Measurements from ENCODE around the gene MYNN.

Gene MYNN

GRCh38 chr3:169792359-169792758 is 19.2 kb downstream of the MYNN start:
- TF ChIP-seq TAF1 (IDR thresholded peaks at IDR 0.05; ENCODE audit: low read depth, low read length) (no peak), POU2F2 (IDR thresholded peaks at IDR 0.05; ENCODE audit: low read depth, low read length) (no peak), PAX5 (IDR thresholded peaks at IDR 0.05; ENCODE audit: insufficient read depth, low read length, severe bottlenecking) (no peak), POLR2A (IDR thresholded peaks at IDR 0.05; ENCODE audit: low read depth, low read length) (no peak), POLR2AphosphoS5 (IDR thresholded peaks at IDR 0.05; ENCODE audit: low read depth, low read length) (no peak), SPI1 (IDR thresholded peaks at IDR 0.05; ENCODE audit: low read depth, low read length) (no peak)
- DNase-seq (ENCODE audit: insufficient read length, low spot score) (no peak), FAIRE-seq (no peak)

DNA sequence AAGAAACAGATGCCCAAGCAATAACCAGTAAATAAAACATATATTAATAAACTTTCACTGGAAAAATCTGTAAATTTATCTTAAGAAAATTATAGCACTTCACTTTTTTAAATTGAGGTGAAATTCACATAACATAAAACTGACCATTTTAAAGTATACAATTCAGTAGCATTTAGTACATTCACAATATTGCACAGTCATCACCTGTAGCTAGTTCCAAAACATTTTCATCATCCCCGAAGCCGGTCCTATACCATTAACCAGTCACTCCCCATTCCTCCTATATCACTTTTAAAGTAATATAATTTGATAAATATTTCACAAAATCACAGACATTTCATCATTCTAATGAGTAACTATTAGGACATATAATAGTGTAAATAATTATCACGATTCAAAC is 31.5 kb downstream of the MYNN start:
- no peak for DNase-seq (ENCODE audit: insufficient read length, low spot score)
- no peak for TF ChIP-seq POU2F2 (IDR thresholded peaks at IDR 0.05; ENCODE audit: low read depth, low read length)
- no peak for TF ChIP-seq SPI1 (IDR thresholded peaks at IDR 0.05; ENCODE audit: low read depth, low read length)
- no peak for TF ChIP-seq POLR2AphosphoS5 (IDR thresholded peaks at IDR 0.05; ENCODE audit: low read depth, low read length)
- no peak for TF ChIP-seq TAF1 (IDR thresholded peaks at IDR 0.05; ENCODE audit: low read depth, low read length)
- TF ChIP-seq PAX5 (IDR thresholded peaks at IDR 0.05; ENCODE audit: insufficient read depth, low read length, severe bottlenecking) = no peak
- no peak for TF ChIP-seq POLR2A (IDR thresholded peaks at IDR 0.05; ENCODE audit: low read depth, low read length)
- FAIRE-seq = no peak

DNA sequence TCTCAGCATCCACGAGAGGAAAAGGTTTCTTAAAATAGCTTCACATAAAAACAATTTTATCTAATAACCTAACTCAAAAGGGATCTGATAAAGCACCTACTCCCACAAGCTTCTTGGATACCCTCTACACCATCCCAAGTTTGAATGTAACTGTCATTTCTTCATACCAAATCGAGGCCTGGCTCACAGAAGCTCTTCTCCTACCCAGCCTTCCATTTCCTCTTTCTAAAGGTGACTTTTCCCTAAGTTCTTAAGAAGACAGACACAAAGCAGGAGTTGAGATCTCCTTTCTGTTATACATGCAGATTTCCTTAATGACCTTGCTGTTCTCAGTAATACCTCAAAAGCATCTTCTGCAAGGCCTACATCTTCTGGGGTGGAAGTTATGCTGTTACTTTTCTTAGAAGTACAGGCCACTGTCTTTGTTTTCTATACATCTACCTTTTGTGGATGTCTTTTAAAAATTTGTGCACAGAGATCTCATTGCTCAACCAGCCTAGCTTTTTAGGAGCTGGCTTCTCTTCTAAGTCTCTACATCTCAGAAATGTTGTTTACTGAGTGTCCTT is 36.1 kb downstream of the MYNN start:
- no peak for FAIRE-seq
- TF ChIP-seq SPI1 (IDR thresholded peaks at IDR 0.05; ENCODE audit: low read depth, low read length) (peak; percentile 54), POLR2AphosphoS5 (IDR thresholded peaks at IDR 0.05; ENCODE audit: low read depth, low read length) (no peak), POLR2A (IDR thresholded peaks at IDR 0.05; ENCODE audit: low read depth, low read length) (no peak), TAF1 (IDR thresholded peaks at IDR 0.05; ENCODE audit: low read depth, low read length) (no peak), PAX5 (IDR thresholded peaks at IDR 0.05; ENCODE audit: insufficient read depth, low read length, severe bottlenecking) (no peak), POU2F2 (IDR thresholded peaks at IDR 0.05; ENCODE audit: low read depth, low read length) (no peak)

DNA sequence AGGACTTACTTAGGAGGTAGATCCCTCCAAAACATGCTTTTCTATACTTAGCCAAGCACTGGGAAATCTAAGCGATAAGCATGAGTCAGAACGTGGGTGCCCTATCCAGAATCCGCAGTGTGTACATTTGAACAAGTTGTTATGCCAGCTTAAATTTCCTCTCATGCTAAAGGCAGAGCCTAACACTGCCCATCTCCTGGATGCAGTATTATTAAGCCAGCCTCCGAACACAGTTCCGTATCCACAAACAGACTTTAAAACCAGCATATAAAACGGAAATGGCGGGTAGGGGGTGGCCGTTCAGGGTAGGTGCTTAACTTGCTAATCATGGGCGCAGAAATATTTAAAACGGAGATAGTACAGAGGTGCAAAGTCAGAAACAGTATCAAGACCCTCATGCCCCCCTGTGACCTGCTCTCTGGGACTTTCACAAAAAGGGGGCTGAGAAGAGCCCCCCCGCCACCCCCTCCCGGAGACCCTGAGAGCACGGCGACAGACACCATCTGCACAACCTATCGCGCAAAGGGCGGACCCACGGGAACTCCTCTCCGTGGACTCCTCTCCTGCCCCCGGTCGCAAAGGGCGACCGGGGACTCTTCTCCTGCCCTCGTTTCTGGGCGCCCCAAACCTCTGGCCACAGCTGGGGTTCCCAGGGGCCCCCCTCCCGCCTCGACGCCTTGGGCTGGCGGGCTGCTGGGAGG is 38.6 kb downstream of the MYNN start:
- TF ChIP-seq POLR2AphosphoS5 (IDR thresholded peaks at IDR 0.05; ENCODE audit: low read depth, low read length) (0 out of 2 replicates have a peak, but pooled peaks have one; percentile 10), POLR2A (IDR thresholded peaks at IDR 0.05; ENCODE audit: low read depth, low read length) (no peak), TAF1 (IDR thresholded peaks at IDR 0.05; ENCODE audit: low read depth, low read length) (peak; percentile 13; the same call in 1 of the 2 replicates), SPI1 (IDR thresholded peaks at IDR 0.05; ENCODE audit: low read depth, low read length) (peak; percentile 46; the same call in 1 of the 2 replicates), PAX5 (IDR thresholded peaks at IDR 0.05; ENCODE audit: insufficient read depth, low read length, severe bottlenecking) (no peak)
- DNase-seq (ENCODE audit: insufficient read length, low spot score) = no peak
- no peak for FAIRE-seq

More for the DNA sequence above, 36.1 kb downstream of the MYNN start:
- no peak for DNase-seq (ENCODE audit: insufficient read length, low spot score)

GRCh38 chr3:169812332-169813235 is 39.4 kb downstream of the MYNN start, which contains the start of the genes LRRC34 and LRRIQ4:
TSS of gene LRRC34 (minus strand) at chr3:169812904. CDS start at chr3:169812548, 356 bp downstream.
TSS of gene LRRIQ4 (plus strand) at chr3:169812870. CDS start at chr3:169821922, 9,052 bp downstream.
- DNase-seq (ENCODE audit: insufficient read length, low spot score) = peak; percentile 49
- peak; percentile 32; the same call in 1 of the 2 replicates for TF ChIP-seq TAF1 (IDR thresholded peaks at IDR 0.05; ENCODE audit: low read depth, low read length)
- TF ChIP-seq POU2F2 (IDR thresholded peaks at IDR 0.05; ENCODE audit: low read depth, low read length) = no peak
- no peak for TF ChIP-seq POLR2AphosphoS5 (IDR thresholded peaks at IDR 0.05; ENCODE audit: low read depth, low read length)
- FAIRE-seq = peak; percentile 98

DNA sequence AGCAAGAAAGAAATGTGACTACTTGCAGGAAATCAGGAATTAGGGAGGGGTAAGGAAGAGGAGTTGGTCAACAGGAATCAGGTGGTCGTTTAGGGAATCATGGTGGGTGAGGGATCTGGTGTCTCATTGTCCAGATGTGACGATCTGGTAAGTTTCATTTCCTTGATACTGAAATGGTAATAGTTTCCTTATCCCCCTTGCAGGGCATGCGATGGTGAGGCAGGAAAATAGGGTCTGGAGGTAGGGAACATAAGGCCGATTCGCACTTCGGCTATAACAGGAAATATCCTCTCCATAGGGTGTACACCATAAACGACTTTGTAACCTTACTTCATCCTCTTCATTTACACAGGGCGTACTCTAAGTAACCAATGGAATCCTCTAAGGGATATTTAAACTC is 40.1 kb downstream of the MYNN start:
- FAIRE-seq = no peak
- TF ChIP-seq TAF1 (IDR thresholded peaks at IDR 0.05; ENCODE audit: low read depth, low read length) (no peak), POU2F2 (IDR thresholded peaks at IDR 0.05; ENCODE audit: low read depth, low read length) (no peak), POLR2A (IDR thresholded peaks at IDR 0.05; ENCODE audit: low read depth, low read length) (no peak), SPI1 (IDR thresholded peaks at IDR 0.05; ENCODE audit: low read depth, low read length) (no peak), POLR2AphosphoS5 (IDR thresholded peaks at IDR 0.05; ENCODE audit: low read depth, low read length) (no peak), PAX5 (IDR thresholded peaks at IDR 0.05; ENCODE audit: insufficient read depth, low read length, severe bottlenecking) (no peak)
- no peak for DNase-seq (ENCODE audit: insufficient read length, low spot score)

- peak; percentile 64 for TF ChIP-seq PAX5 (IDR thresholded peaks at IDR 0.05; ENCODE audit: insufficient read depth, low read length, severe bottlenecking)
- peak; percentile 59; the same call in 1 of the 2 replicates for TF ChIP-seq TAF1 (IDR thresholded peaks at IDR 0.05; ENCODE audit: low read depth, low read length)
- TF ChIP-seq POU2F2 (IDR thresholded peaks at IDR 0.05; ENCODE audit: low read depth, low read length) = peak; percentile 82; the same call in 1 of the 2 replicates
- TF ChIP-seq SPI1 (IDR thresholded peaks at IDR 0.05; ENCODE audit: low read depth, low read length) = no peak
- peak; percentile 72 for TF ChIP-seq POLR2AphosphoS5 (IDR thresholded peaks at IDR 0.05; ENCODE audit: low read depth, low read length)
- TF ChIP-seq POLR2A (IDR thresholded peaks at IDR 0.05; ENCODE audit: low read depth, low read length) = peak; percentile 80; the same call in 1 of the 2 replicates
- DNase-seq (ENCODE audit: insufficient read length, low spot score) (peak; percentile 31), FAIRE-seq (no peak)
These were observed 40.7 kb downstream of the MYNN start for GRCh38 chr3:169813757-169814517.

GRCh38 chr3:169815590-169816150 is 42.5 kb downstream of the MYNN start:
- TF ChIP-seq TAF1 (IDR thresholded peaks at IDR 0.05; ENCODE audit: low read depth, low read length) (no peak), POLR2A (IDR thresholded peaks at IDR 0.05; ENCODE audit: low read depth, low read length) (no peak), POLR2AphosphoS5 (IDR thresholded peaks at IDR 0.05; ENCODE audit: low read depth, low read length) (no peak), PAX5 (IDR thresholded peaks at IDR 0.05; ENCODE audit: insufficient read depth, low read length, severe bottlenecking) (no peak), POU2F2 (IDR thresholded peaks at IDR 0.05; ENCODE audit: low read depth, low read length) (no peak), SPI1 (IDR thresholded peaks at IDR 0.05; ENCODE audit: low read depth, low read length) (no peak)
- FAIRE-seq (no peak), DNase-seq (ENCODE audit: insufficient read length, low spot score) (no peak)

All from GM12891 (cell line).